Fibroblast of gingiva (primary cell): ENCODE data around the gene TUBB4B.
A peak's percentile ranks its signal among the peaks of the same experiment; 100 is the strongest.

Experiments
- DNase-seq: peaks from one replicate; pipeline ENCODE4 v3.0.0-alpha.2; 2011; ENCODE audit warnings: low read depth

The TUBB4B gene

DNA sequence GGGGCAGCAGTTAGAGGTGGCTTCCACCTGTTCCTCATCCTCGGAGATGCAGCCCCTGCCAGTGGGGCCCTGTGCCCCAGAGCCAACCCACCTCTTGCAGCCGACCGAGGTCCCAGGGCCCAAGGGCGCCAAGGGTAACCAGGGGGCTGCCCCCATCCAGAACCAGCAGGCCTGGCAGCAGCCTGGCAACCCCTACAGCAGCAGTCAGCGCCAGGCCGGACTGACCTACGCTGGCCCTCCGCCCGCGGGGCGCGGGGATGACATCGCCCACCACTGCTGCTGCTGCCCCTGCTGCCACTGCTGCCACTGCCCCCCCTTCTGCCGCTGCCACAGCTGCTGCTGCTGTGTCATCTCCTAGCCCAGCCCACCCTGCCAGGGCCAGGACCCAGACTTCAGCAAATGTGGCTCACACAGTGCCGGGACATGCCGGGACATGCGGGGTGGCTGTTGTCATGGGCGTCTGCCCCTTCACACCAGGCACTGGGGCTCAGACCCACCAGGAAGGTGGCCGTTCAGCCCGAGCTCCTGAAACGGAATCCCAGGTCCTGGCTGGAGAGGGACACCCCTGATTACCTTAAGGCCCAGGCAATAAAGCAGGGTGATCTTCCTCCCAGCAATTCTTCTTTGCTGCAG lies 15.3 kb upstream of the TUBB4B start:
- DNase-seq = no peak

DNA sequence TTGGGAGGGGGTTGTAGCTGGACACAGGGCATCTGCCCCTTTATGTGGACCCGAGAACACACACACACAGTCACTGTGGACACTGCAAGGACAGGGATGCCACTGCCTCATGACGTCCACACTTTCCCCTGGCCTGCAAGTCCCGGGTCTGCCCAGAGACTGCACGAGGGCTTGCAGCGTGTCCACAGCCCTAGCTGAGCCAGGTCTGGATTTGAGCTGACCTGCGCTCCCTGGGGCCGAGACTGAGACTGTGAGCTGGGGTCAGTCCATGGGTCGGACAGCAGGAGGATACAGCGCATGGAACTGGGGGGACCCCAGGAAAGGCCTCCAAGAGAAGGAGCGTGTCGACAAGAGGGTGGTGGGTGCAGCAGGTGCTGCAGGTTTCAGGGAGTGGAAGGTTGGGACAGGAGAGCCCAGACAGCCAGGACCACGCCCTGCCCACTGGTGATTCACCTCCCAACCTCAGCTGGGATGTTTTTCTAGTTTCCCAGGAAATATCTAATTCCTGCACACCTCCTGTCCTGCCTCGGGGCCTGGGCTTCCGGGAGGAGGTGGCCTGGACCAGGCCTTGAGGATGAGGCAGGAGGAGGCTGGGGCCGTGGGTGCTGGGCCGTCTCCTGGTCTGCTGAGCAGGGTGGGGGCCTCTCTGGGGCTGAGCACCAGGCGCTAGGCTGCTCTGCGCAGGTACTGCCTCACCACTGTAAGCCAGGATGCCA lies 14.6 kb upstream of the TUBB4B start:
- DNase-seq = no peak

- DNase-seq = peak; percentile 51
Measured at GRCh38 chr9:137227054-137227852, 13.8 kb upstream of the TUBB4B start, which contains the start of gene RNF224. TSS of gene RNF224 (plus strand) at chr9:137227502. CDS start at chr9:137228336, 834 bp downstream.

GRCh38 chr9:137227853-137228505 lies 13.1 kb upstream of the TUBB4B start:
- no peak for DNase-seq

DNA sequence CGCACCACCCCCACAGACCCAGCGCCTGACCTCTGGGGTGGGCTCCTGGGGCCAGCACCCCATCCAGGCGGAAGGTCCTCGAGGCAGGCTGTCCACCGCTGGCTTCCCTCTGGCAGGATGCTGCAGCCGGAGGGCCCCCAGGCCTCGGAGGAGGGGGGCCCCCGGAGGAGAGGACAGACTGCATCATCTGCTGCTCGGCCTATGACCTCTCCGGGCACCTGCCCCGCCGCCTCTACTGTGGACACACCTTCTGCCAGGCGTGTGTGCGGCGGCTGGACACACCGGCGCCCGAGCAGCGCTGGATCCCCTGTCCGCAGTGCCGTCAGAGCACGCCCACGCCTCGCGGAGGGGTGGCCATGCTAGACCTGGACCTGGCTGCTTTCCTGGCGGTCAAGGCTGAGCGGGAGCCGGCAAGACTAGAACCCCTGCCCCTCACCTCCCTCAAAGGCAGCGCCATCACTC lies 12.6 kb upstream of the TUBB4B start:
- no peak for DNase-seq

GRCh38 chr9:137228968-137229896 lies 11.9 kb upstream of the TUBB4B start:
- DNase-seq = no peak

DNA sequence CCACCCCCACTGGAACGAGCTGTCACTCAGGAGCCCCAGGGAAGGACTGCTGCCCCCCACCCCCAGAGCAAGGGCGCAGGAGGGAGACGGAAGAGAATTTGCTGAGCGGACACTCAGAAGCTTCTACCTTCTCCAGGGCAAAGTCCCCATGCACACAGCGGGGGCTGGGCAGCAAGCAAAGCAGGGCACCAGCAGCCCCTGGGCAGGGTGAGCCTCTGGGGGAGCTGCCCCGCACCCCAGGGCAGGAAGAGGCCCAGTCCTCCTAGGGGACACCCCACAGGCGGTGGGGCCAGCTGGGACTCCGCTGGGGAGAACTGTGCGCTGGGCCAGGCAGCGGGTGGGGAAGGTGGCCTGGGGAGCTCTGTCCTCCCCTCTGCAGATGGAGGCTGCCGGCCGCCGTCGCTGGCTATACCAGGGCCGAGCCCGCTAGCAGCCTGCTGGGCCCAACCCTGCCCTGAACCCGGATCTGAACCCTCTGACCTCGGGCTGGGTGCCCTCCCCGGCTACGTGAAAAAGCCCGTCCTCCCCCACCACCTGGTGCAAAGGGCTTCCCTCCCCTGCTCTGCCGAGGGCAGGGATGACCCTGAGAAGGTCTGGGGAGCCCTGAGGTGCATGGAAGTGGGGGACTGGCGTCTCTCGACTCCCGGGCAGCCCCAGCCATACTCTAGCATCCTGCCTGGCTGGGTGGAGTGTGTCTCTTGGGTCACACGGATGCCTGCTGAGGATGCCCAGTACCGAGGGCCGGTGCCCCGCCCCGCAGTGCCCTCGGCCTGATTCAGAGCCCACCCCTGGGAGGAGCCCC lies 11.0 kb upstream of the TUBB4B start:
- DNase-seq = no peak

- DNase-seq = no peak
Measured at GRCh38 chr9:137230705-137231371, 10.2 kb upstream of the TUBB4B start, which contains the start of gene SLC34A3. TSS of gene SLC34A3 (plus strand) at chr9:137230901. CDS start at chr9:137231703, 802 bp downstream.

DNA sequence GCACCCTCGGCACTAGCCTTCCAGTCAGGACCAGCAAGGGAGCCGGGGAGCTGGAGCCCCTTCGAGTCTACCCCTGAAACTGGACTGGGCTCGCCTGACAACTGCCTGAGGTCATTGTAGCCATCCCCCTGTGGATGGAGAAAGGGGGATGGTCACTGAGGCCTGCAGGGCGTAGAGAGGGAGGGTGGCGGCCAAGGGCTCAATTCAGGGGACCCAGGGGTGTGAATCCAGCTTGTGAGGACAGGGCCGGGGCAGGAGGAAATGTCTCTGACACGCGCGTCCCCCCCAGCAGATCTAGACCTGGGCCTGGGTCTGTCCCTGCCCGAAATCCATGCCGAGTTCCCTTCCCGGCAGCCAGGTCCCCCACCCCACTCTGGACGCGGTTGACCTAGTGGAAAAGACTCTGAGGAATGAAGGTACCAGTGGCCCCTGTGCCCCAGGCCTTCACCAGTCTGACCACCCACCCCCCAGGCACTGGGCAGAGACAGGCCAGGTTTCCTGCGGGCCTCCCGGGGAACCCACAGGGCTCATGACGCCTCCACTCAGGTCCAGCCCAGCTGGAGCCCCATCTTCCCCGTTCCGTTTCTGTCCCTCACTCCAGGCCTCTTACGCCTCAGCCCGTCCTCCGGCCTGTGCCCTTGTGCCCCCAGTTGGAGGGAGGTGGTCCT lies 9.6 kb upstream of the TUBB4B start:
- DNase-seq = no peak

GRCh38 chr9:137232101-137232500 lies 9.0 kb upstream of the TUBB4B start:
- DNase-seq = no peak

- DNase-seq = no peak
Measured at GRCh38 chr9:137232510-137232909, 8.6 kb upstream of the TUBB4B start.

DNA sequence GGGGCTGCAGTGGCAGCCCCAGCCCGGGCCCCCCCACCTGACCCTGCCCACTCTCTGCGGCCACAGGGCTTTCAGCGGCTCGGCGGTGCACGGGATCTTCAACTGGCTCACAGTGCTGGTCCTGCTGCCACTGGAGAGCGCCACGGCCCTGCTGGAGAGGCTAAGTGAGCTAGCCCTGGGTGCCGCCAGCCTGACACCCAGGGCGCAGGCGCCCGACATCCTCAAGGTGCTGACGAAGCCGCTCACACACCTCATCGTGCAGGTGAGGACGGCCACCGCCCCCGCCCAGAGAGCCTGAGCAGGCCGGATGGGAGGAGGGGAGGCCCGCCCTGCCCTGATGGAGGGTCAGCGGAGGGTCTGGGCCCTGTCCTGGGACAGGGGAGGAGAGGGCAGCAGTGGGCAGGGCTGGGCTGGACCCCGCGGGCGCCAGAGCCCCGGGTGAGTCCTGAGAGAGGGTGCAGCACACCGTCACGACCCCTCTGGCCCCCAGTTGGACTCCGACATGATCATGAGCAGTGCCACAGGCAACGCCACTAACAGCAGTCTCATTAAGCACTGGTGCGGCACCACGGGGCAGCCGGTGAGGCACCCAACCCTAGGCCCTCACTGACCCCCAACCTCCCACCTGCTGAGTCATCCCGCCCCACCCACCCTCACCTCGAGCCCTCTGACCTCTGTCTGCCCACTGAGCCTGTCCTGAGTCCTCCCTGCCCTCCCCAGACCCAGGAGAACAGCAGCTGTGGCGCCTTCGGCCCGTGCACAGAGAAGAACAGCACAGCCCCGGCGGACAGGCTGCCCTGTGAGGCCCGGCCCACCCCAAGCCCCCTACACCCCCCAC lies 7.7 kb upstream of the TUBB4B start:
- no peak for DNase-seq

- no peak for DNase-seq
Measured at GRCh38 chr9:137234055-137234697, 6.9 kb upstream of the TUBB4B start.

- DNase-seq = no peak
Measured at GRCh38 chr9:137234758-137235423, 6.2 kb upstream of the TUBB4B start.

GRCh38 chr9:137235424-137236237 lies 5.5 kb upstream of the TUBB4B start:
- no peak for DNase-seq
